ENCODE measurements around the gene PIGH.

The PIGH gene

DNA sequence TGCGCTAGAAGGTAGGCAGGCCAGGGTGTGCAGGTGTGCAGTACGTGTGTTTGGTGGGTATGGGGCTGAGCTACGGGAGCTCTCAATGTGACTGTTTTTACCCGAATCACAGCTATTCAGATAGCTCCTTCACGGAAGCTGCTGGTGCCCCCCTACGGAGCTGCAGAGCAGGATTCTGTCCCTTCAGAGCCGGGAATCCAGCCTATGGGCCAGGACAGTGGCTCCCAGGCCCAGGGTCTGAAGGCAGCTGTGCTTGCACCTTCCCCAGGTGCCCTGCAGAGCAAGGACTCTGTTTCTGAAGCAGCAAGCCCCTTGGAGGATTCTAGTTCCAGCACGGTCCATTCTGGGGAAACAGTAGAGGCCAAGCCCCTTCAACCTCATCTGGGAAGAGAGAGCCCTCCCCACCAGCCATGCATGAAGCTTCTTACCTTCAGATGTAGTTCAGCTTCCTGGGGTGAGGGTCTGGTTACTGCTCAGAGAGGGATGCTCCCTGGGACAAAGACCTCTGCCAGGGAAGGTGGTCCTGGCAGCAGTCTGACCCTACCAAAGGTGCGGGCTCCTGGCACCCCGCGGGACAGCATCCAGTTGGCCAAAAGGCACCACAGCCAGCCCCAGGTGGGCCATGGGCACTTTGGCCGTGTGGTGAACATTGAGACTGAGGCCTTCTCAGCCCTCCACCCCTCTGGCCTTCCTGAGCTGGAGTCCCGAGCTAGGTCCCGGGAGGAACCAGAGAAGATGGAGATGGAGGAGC lies 37.9 kb downstream of the PIGH start:
- peaks cover 9% of the 10 kb centered on the region for H3K4me1 Mint-ChIP-seq
- no peak for TF ChIP-seq CTCF (IDR thresholded peaks at IDR 0.05; ENCODE audit: unreplicated experiment in 3 of 3)
- no peaks in the 10 kb centered on the region for H3K9me3 Mint-ChIP-seq
- H3K36me3 Mint-ChIP-seq (ENCODE audit: low read depth), result peaks cover 16% of the 10 kb centered on the region
- no peak overlapping the region for H3K27ac Mint-ChIP-seq
- no peaks in the 10 kb centered on the region for H3K27me3 Mint-ChIP-seq (ENCODE audit: low read depth)
- no peak overlapping the region for H3K4me3 Mint-ChIP-seq

GRCh38 chr14:67559639-67560038 lies 40.4 kb downstream of the PIGH start:
- Mint-ChIP-seq H3K4me3 (no peak overlapping the region), H3K27ac (no peak overlapping the region), H3K9me3 (no peaks in the 10 kb centered on the region), H3K27me3 (ENCODE audit: low read depth) (no peaks in the 10 kb centered on the region), H3K36me3 (ENCODE audit: low read depth) (peaks cover 13% of the 10 kb centered on the region), H3K4me1 (no peaks in the 10 kb centered on the region)
- no peak for TF ChIP-seq CTCF (IDR thresholded peaks at IDR 0.05; ENCODE audit: unreplicated experiment in 3 of 3)

DNA sequence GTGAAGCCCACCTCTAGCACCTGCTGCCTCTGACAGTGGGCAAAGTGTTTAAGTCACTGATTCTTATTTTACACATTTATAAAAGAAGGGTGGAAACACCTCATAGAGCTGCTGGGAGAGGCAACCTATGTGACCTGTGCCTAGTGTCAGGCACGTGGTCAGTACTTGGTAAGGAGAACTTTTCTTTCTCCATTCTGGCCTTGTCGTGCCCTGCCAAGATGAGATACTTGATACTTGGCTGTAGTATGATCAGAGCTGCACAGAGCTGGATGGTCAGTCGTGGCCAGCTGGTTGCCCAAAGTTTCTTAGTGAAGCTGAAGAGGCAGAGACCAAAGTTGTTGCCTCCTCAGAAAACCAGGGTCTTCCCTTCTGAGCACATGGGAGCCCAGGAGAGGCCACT lies 42.4 kb downstream of the PIGH start:
- no peak overlapping the region for H3K4me3 Mint-ChIP-seq
- H3K27me3 Mint-ChIP-seq (ENCODE audit: low read depth), result no peaks in the 10 kb centered on the region
- H3K9me3 Mint-ChIP-seq, result no peaks in the 10 kb centered on the region
- no peaks in the 10 kb centered on the region for H3K4me1 Mint-ChIP-seq
- H3K27ac Mint-ChIP-seq, result no peak overlapping the region
- no peak for TF ChIP-seq CTCF (IDR thresholded peaks at IDR 0.05; ENCODE audit: unreplicated experiment in 3 of 3)
- peaks cover 10% of the 10 kb centered on the region for H3K36me3 Mint-ChIP-seq (ENCODE audit: low read depth)

- no peak for TF ChIP-seq CTCF (IDR thresholded peaks at IDR 0.05; ENCODE audit: unreplicated experiment in 3 of 3)
- Mint-ChIP-seq H3K36me3 (ENCODE audit: low read depth) (peaks cover 11% of the 10 kb centered on the region), H3K4me1 (no peaks in the 10 kb centered on the region), H3K9me3 (no peaks in the 10 kb centered on the region), H3K27ac (no peak overlapping the region), H3K27me3 (ENCODE audit: low read depth) (no peaks in the 10 kb centered on the region), H3K4me3 (no peak overlapping the region)
These were observed 43.0 kb downstream of the PIGH start for GRCh38 chr14:67557118-67557517.

DNA sequence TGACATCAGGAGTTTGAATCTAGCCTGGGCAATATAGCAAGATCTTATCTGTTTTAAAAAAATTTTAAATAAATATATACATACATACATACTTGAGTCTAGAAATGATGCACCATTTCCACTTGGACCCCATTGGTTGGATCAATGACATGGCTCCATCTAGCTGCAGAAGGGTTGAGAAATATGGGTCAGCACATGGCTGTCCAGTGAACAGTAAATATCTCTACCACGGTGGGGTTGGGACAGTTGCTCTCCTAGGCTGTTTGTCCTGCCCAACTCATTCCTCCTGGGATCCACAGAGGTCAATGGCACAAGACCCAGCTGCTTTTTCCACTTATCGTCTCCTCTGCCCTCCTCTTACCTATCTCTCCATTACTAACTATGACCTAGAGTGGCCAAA lies 43.4 kb downstream of the PIGH start:
- Mint-ChIP-seq H3K4me1 (no peaks in the 10 kb centered on the region), H3K9me3 (no peaks in the 10 kb centered on the region), H3K27ac (no peak overlapping the region), H3K36me3 (ENCODE audit: low read depth) (peaks cover 13% of the 10 kb centered on the region), H3K4me3 (no peak overlapping the region), H3K27me3 (ENCODE audit: low read depth) (peaks cover 1% of the 10 kb centered on the region)
- no peak for TF ChIP-seq CTCF (IDR thresholded peaks at IDR 0.05; ENCODE audit: unreplicated experiment in 3 of 3)

DNA sequence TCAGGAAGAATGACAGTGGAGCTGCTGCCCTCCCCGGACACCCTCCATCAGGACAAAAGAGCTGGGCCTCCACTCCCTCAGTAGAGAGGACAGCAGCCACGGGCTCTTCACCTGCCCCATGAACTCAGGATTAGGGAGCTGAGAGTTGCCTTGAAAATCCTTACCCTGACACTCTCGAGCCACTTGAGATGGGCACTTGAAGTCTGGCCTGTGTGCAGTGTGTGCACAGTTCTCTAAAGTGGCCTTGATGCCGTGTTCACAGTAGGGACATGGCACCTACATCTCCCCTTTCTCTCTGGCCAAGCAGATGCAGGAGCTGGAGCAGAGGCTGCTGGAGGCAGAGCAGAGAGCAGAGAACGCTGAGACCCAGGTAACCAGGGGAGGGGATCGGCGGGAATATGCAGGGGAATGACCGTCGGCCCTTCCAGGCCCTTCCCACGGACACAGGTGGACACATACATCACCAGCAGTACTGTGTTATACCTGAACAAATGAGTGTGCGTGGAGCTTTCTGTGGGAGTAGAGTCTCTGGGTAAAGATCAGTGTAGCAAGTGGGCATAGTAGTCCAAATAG lies 44.5 kb downstream of the PIGH start:
- no peaks in the 10 kb centered on the region for H3K9me3 Mint-ChIP-seq
- H3K36me3 Mint-ChIP-seq (ENCODE audit: low read depth), result peaks cover 13% of the 10 kb centered on the region
- H3K4me1 Mint-ChIP-seq, result no peaks in the 10 kb centered on the region
- no peak for TF ChIP-seq CTCF (IDR thresholded peaks at IDR 0.05; ENCODE audit: unreplicated experiment in 3 of 3)
- no peak overlapping the region for H3K4me3 Mint-ChIP-seq
- H3K27ac Mint-ChIP-seq, result no peak overlapping the region
- peaks cover 4% of the 10 kb centered on the region for H3K27me3 Mint-ChIP-seq (ENCODE audit: low read depth)

All from nephron (organoid).